HepG2 (cell line): ENCODE results near the gene MPC1. TPM values are rescaled to one million over a fixed set of nuclear protein-coding genes. Genes with fewer than 3 reads are reported as not detected.

Experiments used
- CEBPB ChIP-seq: IDR thresholded peaks from 2 replicates; pipeline ENCODE4 v1.6.1; 2011; ENCODE audit warnings: low read depth, low read length, improper control_type of control experiment, borderline replicate concordance
- ERF ChIP-seq: IDR thresholded peaks from 2 replicates; pipeline ENCODE4 v1.6.1; 2018; ENCODE audit warnings: missing biosample characterization, missing genetic modification reagents
- FOXA1 ChIP-seq, 2 experiments: fragments of 450-650 bp in 1 of 2; sonication (generic) in 1 of 2; formaldehyde crosslinking in 1 of 2; IDR thresholded peaks; 2 replicates each; pipeline versions ENCODE4 v1.4.0 to v1.6.1; 2016 to 2020; ENCODE audit warnings: missing genetic modification reagents in 1 of 2
- FOXO4 ChIP-seq: sonication (generic); formaldehyde crosslinking; conservative IDR thresholded peaks from 2 replicates; pipeline ENCODE4 v1.8.1; 2023; ENCODE audit warnings: missing genetic modification reagents
- LBX2 ChIP-seq: sonication (generic); formaldehyde crosslinking; IDR thresholded peaks from 2 replicates; pipeline ENCODE4 v1.5.0; 2020; ENCODE audit warnings: missing genetic modification reagents, mild to moderate bottlenecking, borderline replicate concordance
- MED8 ChIP-seq: sonication (generic); formaldehyde crosslinking; IDR thresholded peaks from 2 replicates; pipeline ENCODE4 v1.8.1; 2023; ENCODE audit warnings: mild to moderate bottlenecking, missing genetic modification reagents; ENCODE audit not compliant: insufficient replicate concordance
- MTA3 ChIP-seq: sonication (generic); formaldehyde crosslinking; IDR thresholded peaks from 2 replicates; pipeline ENCODE4 v1.4.0; 2020; ENCODE audit warnings: missing genetic modification reagents
- MYC ChIP-seq: sonication (generic); formaldehyde crosslinking; IDR thresholded peaks from 2 replicates; pipeline ENCODE4 v1.9.0; 2021; ENCODE audit warnings: missing genetic modification reagents, borderline replicate concordance
- MYNN ChIP-seq: sonication (generic); formaldehyde crosslinking; IDR thresholded peaks from 2 replicates; pipeline ENCODE4 v1.4.0; 2020; ENCODE audit warnings: mild to moderate bottlenecking, low read depth, missing genetic modification reagents
- NR1H2 ChIP-seq: sonication (generic); formaldehyde crosslinking; IDR thresholded peaks from 2 replicates; pipeline ENCODE4 v1.8.1; 2022; ENCODE audit warnings: low read depth, missing genetic modification reagents, borderline replicate concordance
- PHF21A ChIP-seq: sonication (generic); formaldehyde crosslinking; IDR thresholded peaks from 2 replicates; pipeline ENCODE4 v1.5.0; 2020; ENCODE audit warnings: mild to moderate bottlenecking, missing genetic modification reagents
- RBAK ChIP-seq: sonication (generic); formaldehyde crosslinking; IDR thresholded peaks from 2 replicates; pipeline ENCODE4 v1.5.1; 2020; ENCODE audit warnings: mild to moderate bottlenecking, missing genetic modification reagents
- RXRB ChIP-seq: IDR thresholded peaks from 2 replicates; pipeline ENCODE4 v1.6.1; 2016; ENCODE audit warnings: borderline replicate concordance, missing genetic modification reagents, missing compliant biosample characterization
- SMAD9 ChIP-seq: sonication (generic); formaldehyde crosslinking; IDR thresholded peaks from 2 replicates; pipeline ENCODE4 v1.5.1; 2020; ENCODE audit warnings: mild to moderate bottlenecking, missing genetic modification reagents
- SMYD3 ChIP-seq: sonication (generic); formaldehyde crosslinking; IDR thresholded peaks from 2 replicates; pipeline ENCODE4 v1.8.1; 2023; ENCODE audit warnings: mild to moderate bottlenecking, missing genetic modification reagents
- SRY ChIP-seq: sonication (generic); formaldehyde crosslinking; IDR thresholded peaks from 2 replicates; pipeline ENCODE4 v1.8.0; 2022; ENCODE audit warnings: mild to moderate bottlenecking, missing genetic modification reagents
- U2AF1 ChIP-seq: fragments of 200-400 bp; formaldehyde crosslinking; optimal IDR thresholded peaks from 2 replicates; pipeline ENCODE3; 2017; ENCODE audit warnings: mild to moderate bottlenecking, low read depth, low read length
- YEATS2 ChIP-seq: sonication (generic); formaldehyde crosslinking; IDR thresholded peaks from 2 replicates; pipeline ENCODE4 v1.4.0; 2020; ENCODE audit warnings: missing genetic modification reagents, borderline replicate concordance
- ZMYM3 ChIP-seq: sonication (generic); formaldehyde crosslinking; IDR thresholded peaks from 2 replicates; pipeline ENCODE4 v1.5.1; 2020; ENCODE audit warnings: mild to moderate bottlenecking, missing genetic modification reagents
- ZNF251 ChIP-seq: sonication (generic); formaldehyde crosslinking; IDR thresholded peaks from 2 replicates; pipeline ENCODE4 v1.9.0; 2021; ENCODE audit warnings: mild to moderate bottlenecking, missing genetic modification reagents
- ZNF44 ChIP-seq: sonication (generic); formaldehyde crosslinking; IDR thresholded peaks from 2 replicates; pipeline ENCODE4 v1.5.1; 2020; ENCODE audit warnings: mild to moderate bottlenecking, missing genetic modification reagents
- ZNF547 ChIP-seq: sonication (generic); formaldehyde crosslinking; IDR thresholded peaks from 2 replicates; pipeline ENCODE4 v1.5.1; 2020; ENCODE audit warnings: mild to moderate bottlenecking, missing genetic modification reagents
- ZNF562 ChIP-seq: sonication (generic); formaldehyde crosslinking; IDR thresholded peaks from 2 replicates; pipeline ENCODE4 v1.8.0; 2022; ENCODE audit warnings: missing genetic modification reagents, borderline replicate concordance
- ZNF569 ChIP-seq: sonication (generic); formaldehyde crosslinking; IDR thresholded peaks from 2 replicates; pipeline ENCODE4 v1.5.0; 2020; ENCODE audit warnings: mild to moderate bottlenecking, missing genetic modification reagents, moderate library complexity, borderline replicate concordance
- ZNF674 ChIP-seq: sonication (generic); formaldehyde crosslinking; IDR thresholded peaks from 2 replicates; pipeline ENCODE4 v1.5.0; 2020; ENCODE audit warnings: low read depth, mild to moderate bottlenecking, missing genetic modification reagents
- ZNF850 ChIP-seq: sonication (generic); formaldehyde crosslinking; conservative IDR thresholded peaks from 2 replicates; pipeline ENCODE4 v1.9.0; 2021; ENCODE audit warnings: mild to moderate bottlenecking, missing genetic modification reagents
- ZSCAN9 ChIP-seq: IDR thresholded peaks from 2 replicates; pipeline ENCODE4 v1.6.1; 2016; ENCODE audit warnings: borderline replicate concordance
- polyA plus RNA-seq, 8 experiments: library from polyadenylated mRNA; depleted of rRNA in 3 of 8; stranded (reverse) in 7 of 8; unstranded in 1 of 8; fragments of >200 nt; fragmentation: Illumina TruSeq in 4 of 8; extraction: Trizol in 4 of 8; gene quantifications; 2 replicates each; pipeline versions ENCODE4 v1.2.1 to v1.2.3, GENCODE V29; 2011 to 2016; ENCODE audit warnings: low read depth in 4 of 8, missing spikeins in 1 of 8, mixed read lengths in 1 of 8; ENCODE audit not compliant: insufficient read depth in 1 of 8
- total RNA-seq, 5 experiments: library from RNA; depleted of rRNA; stranded (reverse); fragments of >200 nt; fragmentation: Illumina TruSeq; extraction: Trizol; gene quantifications; 2 replicates each; pipeline ENCODE4 v1.2.3, GENCODE V29; 2016; ENCODE audit warnings: low read depth in 1 of 5
- TF ChIP-seq, protein P1 (sequence below): sonication (generic); formaldehyde crosslinking; IDR thresholded peaks from 2 replicates; pipeline ENCODE4 v1.8.0; 2022; ENCODE audit warnings: mild to moderate bottlenecking, missing genetic modification reagents, borderline replicate concordance

MPC1 gene
- total and polyA plus RNA-seq, 2 of the 13 experiments (the other 11 are each of a cell fraction or from before 2014, with no cell fraction given): 189 to 214 TPM

DNA sequence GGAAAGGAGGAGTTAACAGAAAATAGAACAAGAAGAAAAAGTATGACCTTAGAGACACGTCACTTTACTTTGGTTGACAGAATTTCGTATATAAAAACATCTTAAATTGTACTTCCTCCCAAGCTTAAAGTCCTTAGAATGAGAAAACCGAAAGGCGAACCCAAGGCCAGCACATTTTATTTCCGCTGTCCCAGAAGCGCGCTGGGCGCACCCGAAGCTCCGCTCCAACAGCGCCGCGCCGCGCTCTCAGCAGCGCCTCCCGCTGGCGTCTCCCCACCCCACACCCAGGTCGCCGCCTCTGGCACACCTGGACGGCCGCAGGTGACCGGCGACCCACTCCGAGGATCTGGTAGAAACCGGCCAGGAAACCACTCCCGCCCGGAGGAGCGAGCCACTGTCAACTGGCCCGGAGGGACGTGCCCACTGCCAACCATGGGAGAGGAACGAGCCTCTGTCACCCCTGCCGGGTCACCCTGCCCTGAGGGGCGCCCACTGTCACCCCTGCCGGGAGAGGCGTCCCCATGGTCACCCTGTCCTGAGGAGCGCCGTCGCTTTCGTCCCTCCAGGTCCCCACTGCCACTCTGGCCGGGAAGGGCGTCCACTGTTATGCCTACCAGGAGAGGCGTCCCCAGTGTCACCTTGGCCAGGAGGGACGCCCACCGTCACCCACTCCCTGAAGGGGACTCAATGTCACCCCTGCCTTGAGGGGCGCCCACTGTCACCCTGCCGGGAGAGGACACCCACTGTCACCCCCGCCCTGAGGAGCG lies 824 bp downstream of the MPC1 start (continued):
- TF ChIP-seq CEBPB (no peak), RBAK (CRISPR knock-in tag) (no peak), ZNF547 (CRISPR knock-in tag) (no peak; the same call in 1 of the 2 replicates), ZNF562 (CRISPR knock-in tag) (no peak), MED8 (no peak), ZNF850 (CRISPR knock-in tag) (peak; percentile 95; the same call in 1 of the 2 replicates), MYC (peak; percentile 86; the same call in 1 of the 2 replicates), MYNN (no peak), ZMYM3 (CRISPR knock-in tag) (peak; percentile 77), RXRB (CRISPR knock-in tag) (peak; percentile 82), LBX2 (CRISPR knock-in tag) (peak; percentile 83; the same call in 1 of the 2 replicates), U2AF1 (no peak), FOXO4 (CRISPR knock-in tag) (0 out of 2 replicates have a peak, but pooled peaks have one; percentile 1), SRY (no peak; the same call in 1 of the 2 replicates), ZNF674 (no peak), ZNF44 (peak; percentile 84; the same call in 1 of the 2 replicates), ZSCAN9 (CRISPR knock-in tag) (no peak; the same call in 1 of the 2 replicates), SMYD3 (CRISPR knock-in tag) (no peak; the same call in 1 of the 2 replicates), ZNF251 (0 out of 2 replicates have a peak, but pooled peaks have one; percentile 64), YEATS2 (no peak), PHF21A (CRISPR knock-in tag) (peak; percentile 72; the same call in 1 of the 2 replicates), SMAD9 (CRISPR knock-in tag) (no peak; the same call in 1 of the 2 replicates), ZNF569 (CRISPR knock-in tag) (no peak), MTA3 (CRISPR knock-in tag) (no peak), ERF (CRISPR knock-in tag) (peak; percentile 85), FOXA1 (IDR thresholded peaks at IDR 0.05) (no peak), FOXA1 (CRISPR knock-in tag; IDR thresholded peaks at IDR 0.05) (no peak), NR1H2 (peak; percentile 92; the same call in 1 of the 2 replicates)
- TF ChIP-seq, protein P1, sequence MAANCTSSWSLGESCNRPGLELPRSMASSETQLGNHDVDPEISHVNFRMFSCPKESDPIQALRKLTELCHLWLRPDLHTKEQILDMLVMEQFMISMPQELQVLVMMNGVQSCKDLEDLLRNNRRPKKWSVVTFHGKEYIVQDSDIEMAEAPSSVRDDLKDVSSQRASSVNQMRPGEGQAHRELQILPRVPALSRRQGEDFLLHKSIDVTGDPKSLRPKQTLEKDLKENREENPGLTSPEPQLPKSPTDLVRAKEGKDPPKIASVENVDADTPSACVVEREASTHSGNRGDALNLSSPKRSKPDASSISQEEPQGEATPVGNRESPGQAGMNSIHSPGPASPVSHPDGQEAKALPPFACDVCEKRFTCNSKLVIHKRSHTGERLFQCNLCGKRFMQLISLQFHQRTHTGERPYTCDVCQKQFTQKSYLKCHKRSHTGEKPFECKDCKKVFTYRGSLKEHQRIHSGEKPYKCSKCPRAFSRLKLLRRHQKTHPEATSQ: no peak
